ENCODE data around the gene TMOD3.

DNA sequence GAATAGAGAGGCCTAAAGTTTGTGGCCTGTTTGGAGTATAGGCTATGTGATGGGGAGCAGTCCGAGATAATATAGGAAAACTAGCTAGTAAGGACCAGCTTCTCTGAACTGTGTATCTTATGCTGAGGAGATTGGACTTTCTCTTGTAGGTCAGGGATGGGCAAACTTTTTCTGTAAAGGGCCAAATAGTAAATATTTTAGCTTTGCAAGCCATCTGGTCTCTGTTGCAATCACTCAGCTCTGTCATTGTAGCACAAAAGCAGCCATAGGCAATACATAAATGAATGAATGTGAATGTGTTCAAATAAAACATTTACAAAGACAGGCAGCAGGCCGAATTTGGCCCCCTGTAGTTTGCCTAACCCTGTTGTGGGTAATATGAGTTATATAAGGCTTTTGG, 24.5 kb downstream of the TMOD3 start:
- no peak for TF ChIP-seq GATA3 (IDR thresholded peaks at IDR 0.05; ENCODE audit: low read depth, low read length)
- TF ChIP-seq GATA2 (IDR thresholded peaks at IDR 0.05; ENCODE audit: low read depth, low read length): no peak

Measured in SH-SY5Y (cell line).